ENCODE results near the gene DUSP12.

DUSP12 gene, protein sequence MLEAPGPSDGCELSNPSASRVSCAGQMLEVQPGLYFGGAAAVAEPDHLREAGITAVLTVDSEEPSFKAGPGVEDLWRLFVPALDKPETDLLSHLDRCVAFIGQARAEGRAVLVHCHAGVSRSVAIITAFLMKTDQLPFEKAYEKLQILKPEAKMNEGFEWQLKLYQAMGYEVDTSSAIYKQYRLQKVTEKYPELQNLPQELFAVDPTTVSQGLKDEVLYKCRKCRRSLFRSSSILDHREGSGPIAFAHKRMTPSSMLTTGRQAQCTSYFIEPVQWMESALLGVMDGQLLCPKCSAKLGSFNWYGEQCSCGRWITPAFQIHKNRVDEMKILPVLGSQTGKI

DNA sequence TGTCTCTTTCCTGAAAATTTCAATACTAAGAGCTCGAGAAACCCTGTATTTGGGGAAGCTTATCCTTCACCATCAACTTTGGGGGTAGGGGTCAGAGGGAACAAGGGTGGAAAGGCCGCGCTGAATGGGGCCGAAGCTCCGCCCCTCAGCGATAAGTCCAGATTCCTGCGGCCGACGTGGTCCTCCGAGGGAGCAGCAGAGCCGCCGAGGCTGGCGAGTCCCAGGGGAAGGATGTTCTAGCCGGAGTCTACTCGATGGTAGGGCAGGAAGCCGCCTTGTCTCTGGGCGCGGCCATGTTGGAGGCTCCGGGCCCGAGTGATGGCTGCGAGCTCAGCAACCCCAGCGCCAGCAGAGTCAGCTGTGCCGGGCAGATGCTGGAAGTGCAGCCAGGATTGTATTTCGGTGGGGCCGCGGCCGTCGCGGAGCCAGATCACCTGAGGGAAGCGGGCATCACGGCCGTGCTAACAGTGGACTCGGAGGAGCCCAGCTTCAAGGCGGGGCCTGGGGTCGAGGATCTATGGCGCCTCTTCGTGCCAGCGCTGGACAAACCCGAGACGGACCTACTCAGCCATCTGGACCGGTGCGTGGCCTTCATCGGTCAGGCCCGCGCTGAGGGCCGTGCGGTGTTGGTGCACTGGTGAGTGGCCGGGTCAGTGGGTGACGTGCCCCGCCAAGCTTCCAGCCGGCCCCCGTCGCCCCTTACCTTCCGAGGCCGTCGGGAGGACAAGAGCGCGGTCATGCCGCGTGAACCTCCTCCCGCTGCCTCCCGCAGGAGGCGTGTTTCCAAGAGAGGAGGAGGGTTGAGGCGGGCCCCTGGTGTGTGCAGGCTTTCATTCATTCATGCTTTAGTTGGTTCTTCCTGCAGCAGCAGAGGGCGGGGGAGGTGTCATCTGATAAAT lies at the start of gene DUSP12:
Gene DUSP12 (plus strand): TSS at position 278 of the 899 bp plus-strand sequence. CDS start 16 bp downstream, at position 294.
- Histone ChIP-seq H3K27me3 (ENCODE audit: insufficient read depth, insufficient read length) (peaks cover 5% of the 10 kb centered on the region), H3K9ac (ENCODE audit: insufficient read length, low read depth) (peak within 1 kb of the TSS; percentile 100), H3K36me3 (ENCODE audit: insufficient read depth, insufficient read length, low read length) (peaks cover 40% of the 10 kb centered on the region), H3K9me3 (ENCODE audit: insufficient read depth, low read length) (no peaks in the 10 kb centered on the region; the same call in 1 of the 2 replicates), H3K4me3 (ENCODE audit: insufficient read length, low read depth) (peak within 1 kb of the TSS; percentile 100), H3K4me1 (ENCODE audit: insufficient read depth, insufficient read length) (no peaks in the 10 kb centered on the region)
- peak; percentile 98 for DNase-seq (ENCODE audit: low read depth, low spot score)
- TF ChIP-seq ZNF274 (IDR thresholded peaks at IDR 0.05; ENCODE audit: low read depth, low read length) = no peak
- TF ChIP-seq YY1 (IDR thresholded peaks at IDR 0.05; ENCODE audit: insufficient read depth, insufficient read length) = peak; percentile 96

DNA sequence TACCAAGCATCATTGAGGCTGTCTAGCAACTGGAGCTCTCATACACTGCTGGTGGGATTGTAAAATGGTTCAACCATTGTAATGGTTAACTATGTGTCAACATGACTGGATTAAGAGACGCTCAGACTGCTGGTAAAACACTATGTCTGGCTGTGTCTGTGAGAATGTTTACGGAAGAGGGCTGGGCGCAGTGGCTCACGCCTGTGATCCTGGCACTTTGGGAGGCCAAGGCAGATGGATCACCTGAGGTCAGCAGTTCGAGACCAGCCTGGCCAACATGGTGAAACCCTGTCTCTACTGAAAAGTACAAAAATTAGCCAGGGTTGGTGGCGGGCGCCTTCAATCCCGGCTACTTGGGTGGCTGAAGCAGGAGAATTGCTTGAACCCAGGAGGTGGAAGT lies 47.3 kb upstream of the DUSP12 start:
- Histone ChIP-seq H3K27me3 (ENCODE audit: insufficient read depth, insufficient read length) (no peaks in the 10 kb centered on the region), H3K4me1 (ENCODE audit: insufficient read depth, insufficient read length) (no peaks in the 10 kb centered on the region), H3K36me3 (ENCODE audit: insufficient read depth, insufficient read length, low read length) (no peaks in the 10 kb centered on the region), H3K9ac (ENCODE audit: insufficient read length, low read depth) (no peak overlapping the region), H3K4me3 (ENCODE audit: insufficient read length, low read depth) (no peak overlapping the region), H3K9me3 (ENCODE audit: insufficient read depth, low read length) (no peaks in the 10 kb centered on the region)
- TF ChIP-seq SUZ12 (IDR thresholded peaks at IDR 0.05; ENCODE audit: extremely low read depth, insufficient read depth, insufficient read length) (no peak), YY1 (IDR thresholded peaks at IDR 0.05; ENCODE audit: insufficient read depth, insufficient read length) (no peak), ZNF274 (IDR thresholded peaks at IDR 0.05; ENCODE audit: low read depth, low read length) (no peak)
- DNase-seq (ENCODE audit: low read depth, low spot score) = no peak

DNA sequence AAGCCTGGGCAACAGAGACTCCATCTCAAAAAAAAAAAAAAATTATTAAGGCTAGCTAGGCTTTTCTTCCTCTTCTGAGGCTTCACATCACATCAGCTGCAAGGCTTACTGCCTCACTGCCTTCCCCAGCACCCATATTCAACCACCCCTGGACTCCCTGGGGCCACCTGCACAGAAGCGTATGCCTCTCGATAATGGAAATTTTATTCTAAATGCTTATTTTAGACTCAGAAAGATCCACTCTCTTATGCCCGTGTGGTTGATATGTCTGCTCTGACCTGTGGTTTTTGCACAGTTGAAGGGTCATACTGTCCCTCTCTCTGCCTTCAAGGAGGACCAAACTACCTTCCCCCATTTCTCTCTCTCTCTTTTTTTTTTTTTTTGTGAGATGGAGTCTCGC lies 44.0 kb upstream of the DUSP12 start:
- no peaks in the 10 kb centered on the region for H3K9me3 ChIP-seq (ENCODE audit: insufficient read depth, low read length)
- no peaks in the 10 kb centered on the region for H3K4me1 ChIP-seq (ENCODE audit: insufficient read depth, insufficient read length)
- no peak overlapping the region for H3K9ac ChIP-seq (ENCODE audit: insufficient read length, low read depth)
- H3K27me3 ChIP-seq (ENCODE audit: insufficient read depth, insufficient read length) = no peaks in the 10 kb centered on the region
- no peak for DNase-seq (ENCODE audit: low read depth, low spot score)
- TF ChIP-seq ZNF274 (IDR thresholded peaks at IDR 0.05; ENCODE audit: low read depth, low read length) = no peak
- no peak for TF ChIP-seq SUZ12 (IDR thresholded peaks at IDR 0.05; ENCODE audit: extremely low read depth, insufficient read depth, insufficient read length)
- TF ChIP-seq YY1 (IDR thresholded peaks at IDR 0.05; ENCODE audit: insufficient read depth, insufficient read length) = no peak
- H3K4me3 ChIP-seq (ENCODE audit: insufficient read length, low read depth) = no peak overlapping the region
- no peaks in the 10 kb centered on the region for H3K36me3 ChIP-seq (ENCODE audit: insufficient read depth, insufficient read length, low read length)

DNA sequence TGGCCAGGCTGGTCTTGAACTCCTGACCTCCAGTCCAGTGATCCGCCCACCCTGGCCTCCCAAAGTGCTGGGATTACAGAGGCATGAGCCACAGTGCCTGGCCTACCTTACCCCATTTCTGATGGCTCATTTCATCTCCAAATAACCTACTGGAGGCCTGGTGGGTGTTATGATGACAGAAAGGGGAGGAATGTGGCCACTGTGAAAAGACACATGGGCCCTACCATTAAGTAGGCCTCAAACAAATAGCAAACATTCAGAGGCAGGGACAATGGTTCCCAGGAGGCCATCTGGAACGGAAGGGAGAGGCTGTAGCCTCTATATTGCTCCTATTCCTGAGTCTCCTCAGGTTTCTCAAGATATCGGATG lies 43.5 kb upstream of the DUSP12 start:
- no peak for DNase-seq (ENCODE audit: low read depth, low spot score)

DNA sequence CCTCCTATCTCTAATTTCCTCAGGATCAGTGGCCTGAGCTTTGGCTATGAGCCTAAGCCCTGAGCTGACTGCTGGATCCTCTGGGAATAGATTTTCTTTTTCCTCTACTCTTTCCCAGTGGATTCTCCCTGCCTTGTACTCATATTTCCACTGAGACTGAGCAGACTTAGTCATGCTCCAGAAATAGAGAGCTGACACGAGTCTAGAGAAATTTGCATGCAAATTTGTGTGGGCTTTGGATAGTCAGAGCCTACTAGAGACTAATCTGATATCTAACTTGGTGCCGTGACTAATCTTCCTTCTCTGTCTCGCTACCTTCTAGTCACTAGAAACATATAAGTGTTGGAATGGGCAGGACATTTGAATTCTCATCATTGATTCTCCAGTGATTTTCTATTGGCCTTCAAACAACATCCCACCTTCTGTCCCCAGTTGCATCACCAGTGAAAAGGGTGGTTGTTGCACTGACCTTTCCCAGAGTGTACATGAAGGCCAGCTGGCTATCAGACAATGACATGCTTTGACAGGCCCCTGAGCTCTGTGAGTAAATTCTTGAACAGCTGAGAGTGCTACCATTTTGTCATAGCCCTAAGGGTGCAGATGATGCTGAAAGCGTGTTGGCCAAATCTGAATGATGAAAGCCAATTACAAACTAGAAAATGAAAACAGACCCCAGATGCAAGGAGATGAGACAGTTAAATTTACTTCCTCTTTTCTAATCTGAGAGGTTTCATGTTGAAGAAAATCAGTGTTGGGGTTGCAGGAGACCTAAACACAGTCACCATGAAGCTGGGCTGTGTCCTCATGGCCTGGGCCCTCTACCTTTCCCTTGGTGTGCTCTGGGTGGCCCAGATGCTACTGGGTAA lies 42.9 kb upstream of the DUSP12 start, which contains the start of gene FCRLA:
Gene FCRLA (plus strand): TSS at position 748 of the 866 bp plus-strand sequence. CDS start 36 bp downstream, at position 784.
- Histone ChIP-seq H3K4me3 (ENCODE audit: insufficient read length, low read depth) (no peak within 1 kb of the TSS), H3K27me3 (ENCODE audit: insufficient read depth, insufficient read length) (no peaks in the 10 kb centered on the region), H3K36me3 (ENCODE audit: insufficient read depth, insufficient read length, low read length) (no peaks in the 10 kb centered on the region), H3K4me1 (ENCODE audit: insufficient read depth, insufficient read length) (no peaks in the 10 kb centered on the region), H3K9ac (ENCODE audit: insufficient read length, low read depth) (no peak within 1 kb of the TSS), H3K9me3 (ENCODE audit: insufficient read depth, low read length) (no peaks in the 10 kb centered on the region)
- TF ChIP-seq SUZ12 (IDR thresholded peaks at IDR 0.05; ENCODE audit: extremely low read depth, insufficient read depth, insufficient read length) = no peak
- TF ChIP-seq ZNF274 (IDR thresholded peaks at IDR 0.05; ENCODE audit: low read depth, low read length) = no peak
- TF ChIP-seq YY1 (IDR thresholded peaks at IDR 0.05; ENCODE audit: insufficient read depth, insufficient read length) = no peak
- DNase-seq (ENCODE audit: low read depth, low spot score) = no peak

More for the DNA sequence above, 43.5 kb upstream of the DUSP12 start:
- no peak overlapping the region for H3K4me3 ChIP-seq (ENCODE audit: insufficient read length, low read depth)
- no peaks in the 10 kb centered on the region for H3K27me3 ChIP-seq (ENCODE audit: insufficient read depth, insufficient read length)
- TF ChIP-seq ZNF274 (IDR thresholded peaks at IDR 0.05; ENCODE audit: low read depth, low read length) (no peak), YY1 (IDR thresholded peaks at IDR 0.05; ENCODE audit: insufficient read depth, insufficient read length) (no peak), SUZ12 (IDR thresholded peaks at IDR 0.05; ENCODE audit: extremely low read depth, insufficient read depth, insufficient read length) (no peak)
- H3K4me1 ChIP-seq (ENCODE audit: insufficient read depth, insufficient read length) = no peaks in the 10 kb centered on the region
- no peaks in the 10 kb centered on the region for H3K36me3 ChIP-seq (ENCODE audit: insufficient read depth, insufficient read length, low read length)
- H3K9me3 ChIP-seq (ENCODE audit: insufficient read depth, low read length) = no peaks in the 10 kb centered on the region
- H3K9ac ChIP-seq (ENCODE audit: insufficient read length, low read depth) = no peak overlapping the region

DNA sequence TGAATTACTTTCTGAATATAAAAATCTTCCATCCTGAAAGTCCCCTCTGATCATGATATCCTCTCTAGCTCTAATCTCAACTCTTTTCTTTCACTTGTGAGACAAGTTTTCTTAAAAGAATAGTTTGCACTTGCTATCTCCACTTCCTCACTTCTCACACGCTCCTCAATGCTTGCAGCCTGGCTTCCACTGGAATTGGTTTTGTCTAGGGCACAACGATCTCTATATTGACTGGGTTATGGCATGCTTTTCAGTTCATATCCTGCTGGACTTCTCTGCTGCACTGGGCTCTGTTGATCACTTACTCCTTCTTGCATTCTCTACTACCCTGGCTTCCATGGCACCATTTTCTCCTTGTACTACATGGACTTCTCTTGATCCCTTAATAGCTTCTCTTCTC lies 42.1 kb upstream of the DUSP12 start:
- H3K9ac ChIP-seq (ENCODE audit: insufficient read length, low read depth) = no peak overlapping the region
- DNase-seq (ENCODE audit: low read depth, low spot score) = no peak
- H3K27me3 ChIP-seq (ENCODE audit: insufficient read depth, insufficient read length) = no peaks in the 10 kb centered on the region
- H3K36me3 ChIP-seq (ENCODE audit: insufficient read depth, insufficient read length, low read length) = no peaks in the 10 kb centered on the region
- H3K9me3 ChIP-seq (ENCODE audit: insufficient read depth, low read length) = no peaks in the 10 kb centered on the region
- H3K4me3 ChIP-seq (ENCODE audit: insufficient read length, low read depth) = no peak overlapping the region
- no peaks in the 10 kb centered on the region for H3K4me1 ChIP-seq (ENCODE audit: insufficient read depth, insufficient read length)
- no peak for TF ChIP-seq YY1 (IDR thresholded peaks at IDR 0.05; ENCODE audit: insufficient read depth, insufficient read length)
- TF ChIP-seq ZNF274 (IDR thresholded peaks at IDR 0.05; ENCODE audit: low read depth, low read length) = no peak
- no peak for TF ChIP-seq SUZ12 (IDR thresholded peaks at IDR 0.05; ENCODE audit: extremely low read depth, insufficient read depth, insufficient read length)

Data from NT2/D1 (cell line).